Neural progenitor cell (in vitro differentiated cells): ENCODE data around the gene EHMT1. TPM values are rescaled to one million over a fixed set of nuclear protein-coding genes. Genes with fewer than 3 reads are reported as not detected.

Experiments
- DNase-seq: peaks from one replicate; pipeline ENCODE4 v3.0.0-alpha.2; 2016; ENCODE audit warnings: low spot score
- H2AFZ ChIP-seq: fragments of 200-600 bp; sonication (generic); replicated peaks from 2 replicates; pipeline ENCODE4 v1.6.1; 2016; ENCODE audit warnings: antibody characterized with exemption
- H3F3A ChIP-seq: fragments of 200-600 bp; sonication (generic); 2 replicates; pipeline ENCODE4 v1.6.1; 2016; ENCODE audit warnings: antibody characterized with exemption, low read depth
- H3K27ac ChIP-seq: fragments of 200-600 bp; sonication (generic); 2 replicates; pipeline ENCODE4 v1.5.1; 2016; ENCODE audit warnings: mild to moderate bottlenecking
- H3K27me3 ChIP-seq: fragments of 200-600 bp; sonication (generic); 2 replicates; pipeline ENCODE4 v1.6.1; 2016; ENCODE audit warnings: mild to moderate bottlenecking, moderate library complexity
- H3K36me3 ChIP-seq: fragments of 200-600 bp; sonication (generic); 2 replicates; pipeline ENCODE4 v1.5.1; 2016
- H3K4me1 ChIP-seq: fragments of 200-600 bp; sonication (generic); 2 replicates; pipeline ENCODE4 v1.6.1; 2016; ENCODE audit warnings: mixed run types
- H3K4me2 ChIP-seq: fragments of 200-600 bp; sonication (generic); 2 replicates; pipeline ENCODE4 v1.6.1; 2016
- H3K4me3 ChIP-seq: fragments of 200-600 bp; sonication (generic); 2 replicates; pipeline ENCODE4 v1.5.1; 2016
- H3K79me2 ChIP-seq: fragments of 200-600 bp; sonication (generic); 2 replicates; pipeline ENCODE4 v1.6.1; 2016; ENCODE audit warnings: low read depth
- H3K9ac ChIP-seq: fragments of 200-600 bp; sonication (generic); 2 replicates; pipeline ENCODE4 v1.6.1; 2016
- H3K9me3 ChIP-seq: fragments of 200-600 bp; sonication (generic); 2 replicates; pipeline ENCODE4 v1.5.1; 2016; ENCODE audit warnings: low read depth
- H4K20me1 ChIP-seq: fragments of 200-600 bp; sonication (generic); 2 replicates; pipeline ENCODE4 v1.6.1; 2016; ENCODE audit warnings: low read depth
- H3K27ac Mint-ChIP-seq: 3 replicates; pipeline ENCODE4 v1.8.0; 2021; ENCODE audit warnings: mixed read lengths
- H3K27me3 Mint-ChIP-seq: 2 replicates; pipeline ENCODE4 v1.8.0; 2022; ENCODE audit warnings: low read depth, mild to moderate bottlenecking, inconsistent platforms, moderate library complexity, mixed read lengths; ENCODE audit not compliant: insufficient read depth
- H3K36me3 Mint-ChIP-seq: 3 replicates; pipeline ENCODE4 v1.8.0; 2021; ENCODE audit warnings: mixed read lengths
- H3K4me1 Mint-ChIP-seq: 3 replicates; pipeline ENCODE4 v1.8.0; 2021; ENCODE audit warnings: mixed read lengths
- H3K4me3 Mint-ChIP-seq: 3 replicates; pipeline ENCODE4 v1.8.0; 2021; ENCODE audit warnings: mild to moderate bottlenecking, moderate library complexity, mixed read lengths
- H3K9me3 Mint-ChIP-seq: 3 replicates; pipeline ENCODE4 v1.8.0; 2020; ENCODE audit warnings: mixed read lengths
- EZH2 ChIP-seq: fragments of 200-600 bp; sonication (generic); IDR thresholded peaks from 2 replicates; pipeline ENCODE4 v1.6.1; 2017; ENCODE audit warnings: antibody characterized with exemption, mild to moderate bottlenecking, moderate library complexity
- EZH2phosphoT487 ChIP-seq: fragments of 200-600 bp; sonication (generic); IDR thresholded peaks from 2 replicates; pipeline ENCODE4 v1.6.1; 2017; ENCODE audit warnings: antibody characterized with exemption
- total RNA-seq: library from RNA; depleted of rRNA; stranded (reverse); fragments of >200 nt; gene quantifications from 2 replicates; pipeline ENCODE4 v1.2.3, GENCODE V29; 2015; ENCODE audit warnings: low replicate concordance
- TF ChIP-seq, protein P1 (sequence below): fragments of 200-600 bp; sonication (generic); IDR thresholded peaks from 2 replicates; pipeline ENCODE4 v1.5.1; 2017; ENCODE audit warnings: antibody characterized with exemption, mild to moderate bottlenecking

Gene EHMT1
- total RNA-seq, 1 donor from 2014 or later, result 47.8 TPM

DNA sequence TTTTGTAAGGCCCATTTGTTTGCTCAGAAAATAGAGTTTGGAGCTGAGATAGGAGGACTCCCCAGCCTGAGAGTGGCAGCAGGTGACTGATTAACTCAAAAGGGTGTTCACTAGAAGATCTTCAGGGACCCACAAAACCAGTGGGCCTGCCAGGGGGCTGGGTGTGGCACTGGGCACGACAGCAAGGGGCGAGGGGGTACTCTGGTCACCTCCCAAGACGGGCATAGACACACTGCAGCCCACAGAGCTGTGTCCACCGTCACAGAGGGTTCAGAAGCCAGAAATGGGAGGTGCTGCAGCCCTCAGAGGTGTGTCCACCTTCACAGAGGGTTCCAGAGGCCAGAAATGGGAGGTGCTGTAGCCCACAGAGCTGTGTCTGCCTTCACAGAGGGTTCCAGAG, 183.2 kb downstream of the EHMT1 start:
- H3K27ac Mint-ChIP-seq, result peak overlapping the region; percentile 66
- H3K36me3 ChIP-seq, result no peaks in the 10 kb centered on the region

DNA sequence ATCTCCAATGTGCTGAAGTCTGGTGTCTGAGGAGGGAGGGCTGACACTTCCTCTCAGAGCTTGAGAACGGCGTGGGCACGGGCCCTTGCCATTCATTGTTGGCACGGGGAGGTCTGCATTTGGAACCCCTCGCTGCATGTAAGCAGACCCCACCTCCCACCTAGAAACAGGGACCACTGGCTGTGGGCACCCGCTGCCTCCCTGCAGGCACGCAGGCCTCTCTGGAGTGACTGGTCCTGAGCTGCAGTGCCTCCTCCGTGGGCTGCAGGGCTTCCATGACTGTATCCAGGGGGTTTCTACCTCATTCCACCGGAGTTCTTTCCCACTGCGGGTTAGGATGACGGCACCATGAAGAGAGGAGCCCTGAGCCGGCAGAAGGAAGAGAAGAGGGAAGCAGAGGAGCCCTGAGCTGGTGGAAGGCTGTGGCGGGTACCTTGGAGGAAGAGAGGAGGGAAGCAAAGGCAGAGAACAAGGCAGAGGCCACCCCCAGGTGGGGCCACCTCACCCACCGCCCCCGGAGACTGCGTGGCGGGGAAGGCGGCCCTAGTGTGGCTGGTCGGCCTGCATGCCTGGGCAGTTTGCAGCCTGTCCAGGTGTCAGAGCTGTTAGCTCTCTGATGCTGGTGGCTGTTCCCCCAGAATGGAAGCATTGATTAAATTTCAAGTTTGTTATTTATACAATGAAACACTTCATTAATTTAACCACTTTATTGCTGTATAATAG, 183.9 kb downstream of the EHMT1 start:
- Histone ChIP-seq H3K27me3 (no peaks in the 10 kb centered on the region), H3K4me2 (no peak overlapping the region), H3K27ac (no peak overlapping the region), H3K9ac (no peak overlapping the region), H3K4me1 (no peaks in the 10 kb centered on the region), H3K79me2 (no peaks in the 10 kb centered on the region), H3K4me3 (no peak overlapping the region), H3K36me3 (no peaks in the 10 kb centered on the region), H3F3A (no peaks in the 10 kb centered on the region), H3K9me3 (no peaks in the 10 kb centered on the region), H4K20me1 (no peaks in the 10 kb centered on the region), H2AFZ (no peak overlapping the region)
- TF ChIP-seq, protein P1, sequence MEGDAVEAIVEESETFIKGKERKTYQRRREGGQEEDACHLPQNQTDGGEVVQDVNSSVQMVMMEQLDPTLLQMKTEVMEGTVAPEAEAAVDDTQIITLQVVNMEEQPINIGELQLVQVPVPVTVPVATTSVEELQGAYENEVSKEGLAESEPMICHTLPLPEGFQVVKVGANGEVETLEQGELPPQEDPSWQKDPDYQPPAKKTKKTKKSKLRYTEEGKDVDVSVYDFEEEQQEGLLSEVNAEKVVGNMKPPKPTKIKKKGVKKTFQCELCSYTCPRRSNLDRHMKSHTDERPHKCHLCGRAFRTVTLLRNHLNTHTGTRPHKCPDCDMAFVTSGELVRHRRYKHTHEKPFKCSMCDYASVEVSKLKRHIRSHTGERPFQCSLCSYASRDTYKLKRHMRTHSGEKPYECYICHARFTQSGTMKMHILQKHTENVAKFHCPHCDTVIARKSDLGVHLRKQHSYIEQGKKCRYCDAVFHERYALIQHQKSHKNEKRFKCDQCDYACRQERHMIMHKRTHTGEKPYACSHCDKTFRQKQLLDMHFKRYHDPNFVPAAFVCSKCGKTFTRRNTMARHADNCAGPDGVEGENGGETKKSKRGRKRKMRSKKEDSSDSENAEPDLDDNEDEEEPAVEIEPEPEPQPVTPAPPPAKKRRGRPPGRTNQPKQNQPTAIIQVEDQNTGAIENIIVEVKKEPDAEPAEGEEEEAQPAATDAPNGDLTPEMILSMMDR, result no peak
- TF ChIP-seq EZH2, result no peak
- TF ChIP-seq EZH2phosphoT487, result no peak
- Mint-ChIP-seq H3K4me1 (peaks cover 3% of the 10 kb centered on the region), H3K9me3 (peaks cover 3% of the 10 kb centered on the region), H3K27ac (no peak overlapping the region), H3K4me3 (no peak overlapping the region), H3K27me3 (peaks cover 7% of the 10 kb centered on the region), H3K36me3 (peaks cover 57% of the 10 kb centered on the region)
- no peak for DNase-seq

More for the DNA sequence above, 183.2 kb downstream of the EHMT1 start:
- H3K4me1 ChIP-seq, result no peaks in the 10 kb centered on the region
- Mint-ChIP-seq H3K4me1 (peaks cover 3% of the 10 kb centered on the region), H3K36me3 (peaks cover 59% of the 10 kb centered on the region), H3K9me3 (peaks cover 3% of the 10 kb centered on the region), H3K4me3 (no peak overlapping the region), H3K27me3 (peaks cover 9% of the 10 kb centered on the region)
- no peaks in the 10 kb centered on the region for H4K20me1 ChIP-seq
- H3K79me2 ChIP-seq, result no peaks in the 10 kb centered on the region
- no peak overlapping the region for H2AFZ ChIP-seq
- H3K9ac ChIP-seq, result no peak overlapping the region
- no peaks in the 10 kb centered on the region for H3K9me3 ChIP-seq
- no peaks in the 10 kb centered on the region for H3F3A ChIP-seq
- no peak for DNase-seq
- no peaks in the 10 kb centered on the region for H3K27me3 ChIP-seq
- no peak overlapping the region for H3K4me2 ChIP-seq
- no peak overlapping the region for H3K27ac ChIP-seq
- TF ChIP-seq, protein P1, result no peak
- no peak for TF ChIP-seq EZH2phosphoT487
- no peak for TF ChIP-seq EZH2
- no peak overlapping the region for H3K4me3 ChIP-seq

DNA sequence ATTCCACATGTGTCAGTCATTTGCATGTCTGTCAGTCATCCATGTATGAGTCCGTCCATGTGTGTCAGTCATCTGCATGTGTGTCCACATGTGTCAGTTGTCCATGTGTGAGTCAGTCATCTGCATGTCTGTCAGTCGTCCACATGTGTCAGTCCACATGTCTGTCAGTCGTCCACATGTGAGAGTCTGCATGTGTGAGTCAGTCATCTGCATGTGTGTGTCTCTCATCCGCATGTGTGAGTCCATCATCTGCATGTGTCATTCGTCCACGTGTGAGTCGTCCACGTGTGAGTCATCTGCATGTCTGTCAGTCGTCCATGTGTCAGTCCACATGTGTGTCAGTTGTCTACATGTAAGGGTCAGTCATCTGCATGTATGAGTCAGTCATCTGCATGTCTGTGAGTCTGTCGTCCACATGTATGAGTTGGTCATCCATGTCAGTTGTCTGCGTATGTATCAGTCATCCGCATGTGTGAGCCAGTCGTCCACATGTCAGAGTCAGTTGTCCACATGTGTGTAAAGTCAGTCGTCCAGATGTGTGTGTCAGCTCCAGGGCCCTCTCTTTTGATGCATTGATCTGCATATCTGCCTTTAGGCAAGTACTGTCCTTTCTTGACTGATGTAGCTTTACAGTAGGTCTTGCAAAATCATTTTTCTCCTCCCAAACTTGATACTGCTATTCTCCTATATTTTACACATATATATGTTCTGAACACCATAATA, 186.3 kb downstream of the EHMT1 start:
- DNase-seq, result no peak
- no peak overlapping the region for H3K4me3 ChIP-seq
- no peaks in the 10 kb centered on the region for H3K79me2 ChIP-seq
- Mint-ChIP-seq H3K9me3 (peaks cover 3% of the 10 kb centered on the region), H3K36me3 (peaks cover 51% of the 10 kb centered on the region), H3K4me3 (no peak overlapping the region), H3K27me3 (peaks cover 2% of the 10 kb centered on the region), H3K4me1 (no peaks in the 10 kb centered on the region), H3K27ac (no peak overlapping the region)
- TF ChIP-seq, protein P1, result no peak
- no peak for TF ChIP-seq EZH2
- no peak for TF ChIP-seq EZH2phosphoT487
- no peaks in the 10 kb centered on the region for H3K27me3 ChIP-seq
- H3K27ac ChIP-seq, result no peak overlapping the region
- no peaks in the 10 kb centered on the region for H3K9me3 ChIP-seq
- H4K20me1 ChIP-seq, result no peaks in the 10 kb centered on the region
- no peaks in the 10 kb centered on the region for H3F3A ChIP-seq
- no peak overlapping the region for H2AFZ ChIP-seq
- H3K4me2 ChIP-seq, result no peak overlapping the region
- no peak overlapping the region for H3K9ac ChIP-seq
- no peaks in the 10 kb centered on the region for H3K36me3 ChIP-seq
- no peaks in the 10 kb centered on the region for H3K4me1 ChIP-seq
